T47D (cell line): ENCODE data around the gene MUC2.

Experiments
- DNase-seq, 2 experiments: peaks; one replicate each; pipeline versions ENCODE4 v3.0.0 to v3.0.0-alpha.2; 2011 to 2012; ENCODE audit warnings: low read depth in 1 of 2, low spot score in 1 of 2
- JUND ChIP-seq: IDR thresholded peaks from 2 replicates; pipeline ENCODE4 v1.6.1; 2012; ENCODE audit warnings: low read depth
- in situ Hi-C: cut with HindIII; loops from 2 replicates; pipeline ENCODE4 v1.10.0; 2016; ENCODE audit warnings: low sequenced_read_pairs, low pct_unique_long_range_greater_than_20kb

Gene MUC2

GRCh38 chr11:1031121-1031899, 43.4 kb upstream of the MUC2 start:
- no peak for DNase-seq
- no peak for TF ChIP-seq JUND
- in situ Hi-C loops, result no loop called here

GRCh38 chr11:1032310-1032891, 42.3 kb upstream of the MUC2 start:
- no peak for DNase-seq
- in situ Hi-C loops, result no loop called here
- TF ChIP-seq JUND, result no peak

- in situ Hi-C loops, result no loop called here
- DNase-seq, result no peak
- no peak for TF ChIP-seq JUND
Measured at GRCh38 chr11:1033016-1033798, 41.5 kb upstream of the MUC2 start.

GRCh38 chr11:1034001-1034400, 40.7 kb upstream of the MUC2 start:
- in situ Hi-C loops, result no loop called here
- peak in 1 of 2 experiments; percentile 9 for DNase-seq
- no peak for TF ChIP-seq JUND

GRCh38 chr11:1034456-1035295, 40.0 kb upstream of the MUC2 start:
- DNase-seq, result no peak
- TF ChIP-seq JUND, result no peak
- in situ Hi-C loops, result no loop called here

GRCh38 chr11:1035577-1036283, 38.9 kb upstream of the MUC2 start:
- in situ Hi-C loops, result no loop called here
- DNase-seq, result no peak
- TF ChIP-seq JUND, result no peak

GRCh38 chr11:1036303-1036923, 38.3 kb upstream of the MUC2 start, which contains the start of gene MUC6:
TSS of gene MUC6 (minus strand) at chr11:1036718. CDS start at chr11:1036655, 63 bp downstream.
- no peak for DNase-seq
- in situ Hi-C loops, result no loop called here
- no peak for TF ChIP-seq JUND

GRCh38 chr11:1036931-1037330, 37.7 kb upstream of the MUC2 start:
- TF ChIP-seq JUND, result no peak
- in situ Hi-C loops, result no loop called here

GRCh38 chr11:1037506-1038055, 37.1 kb upstream of the MUC2 start:
- DNase-seq, result no peak
- in situ Hi-C loops, result no loop called here
- TF ChIP-seq JUND, result no peak

More at GRCh38 chr11:1036931-1037330, 37.7 kb upstream of the MUC2 start:
- DNase-seq, result no peak

GRCh38 chr11:1038361-1038760, 36.3 kb upstream of the MUC2 start:
- in situ Hi-C loops, result no loop called here
- TF ChIP-seq JUND, result no peak
- no peak for DNase-seq

- TF ChIP-seq JUND, result no peak
- in situ Hi-C loops, result no loop called here
- DNase-seq, result no peak
Measured at GRCh38 chr11:1038921-1039320, 35.8 kb upstream of the MUC2 start.
